Panc1 (cell line): ENCODE measurements around the gene EYS.
"Not testable (repeated sequence)": the region's sequence is repeated elsewhere in the genome, so short reads cannot be mapped to it uniquely, and the experiment has no call there.

Experiments
- CTCF ChIP-seq: fragments of 450-650 bp; IDR thresholded peaks from 2 replicates; pipeline ENCODE4 v1.5.1; 2017; ENCODE audit warnings: mild to moderate bottlenecking
- POLR2AphosphoS5 ChIP-seq: IDR thresholded peaks from 2 replicates; pipeline ENCODE4 v1.6.1; 2012; ENCODE audit warnings: mild to moderate bottlenecking, low read depth, low read length, moderate library complexity
- SIN3A ChIP-seq: IDR thresholded peaks from 2 replicates; pipeline ENCODE4 v1.6.1; 2012; ENCODE audit warnings: low read depth, mild to moderate bottlenecking, low read length, moderate library complexity, borderline replicate concordance; ENCODE audit not compliant: insufficient read depth

- TF ChIP-seq POLR2AphosphoS5, SIN3A, CTCF: not testable (repeated sequence)
Observed at GRCh38 chr6:64238908-64239307, 1468.1 kb downstream of the EYS start.
